IMR-90 (cell line): Measurements from ENCODE around the gene TNKS1BP1. TPM values are rescaled to one million over a fixed set of nuclear protein-coding genes. Genes with fewer than 3 reads are reported as not detected.

Experiments used
- ATAC-seq: fragments of 200-7000 bp; cut with Tn5 transposase; 2 replicates; pipeline ENCODE4 v1.9.1; 2020; ENCODE audit warnings: low read depth, mild to moderate bottlenecking, moderate library complexity
- BruUV-seq: library from RNA; stranded (reverse); fragments of 400-500 nt; replicated peaks from 2 replicates; lab custom pipeline; 2021; lab: Mats Ljungman, UMichigan
- CTCF ChIA-PET: fragments of 300-600 bp; formaldehyde crosslinking; extraction: SDS; loops from one replicate; lab custom pipeline; 2021; ENCODE audit warnings: antibody characterized with exemption; lab: Yijun Ruan, JAX
- POLR2A ChIA-PET: fragments of 300-600 bp; sonication (Branson Sonifier 250); formaldehyde crosslinking; loops from one replicate; lab custom pipeline; 2022; ENCODE audit warnings: antibody characterized with exemption; ENCODE audit not compliant: unreplicated experiment; lab: Charles Lee
- DNase-seq: peaks from one replicate; pipeline ENCODE4 v3.0.0; 2013
- H2AFZ ChIP-seq: replicated peaks from 2 replicates; pipeline ENCODE3; 2013; ENCODE audit warnings: low read length, mild to moderate bottlenecking; ENCODE audit not compliant: poor library complexity
- H2AK5ac ChIP-seq: 2 replicates; pipeline ENCODE4 v1.6.1; 2013; ENCODE audit warnings: low read depth, low read length, inconsistent platforms
- H2AK9ac ChIP-seq: replicated peaks from 2 replicates; pipeline ENCODE3; 2013; ENCODE audit warnings: mild to moderate bottlenecking, low read depth, low read length, moderate library complexity; ENCODE audit not compliant: poor library complexity
- H2BK120ac ChIP-seq: 2 replicates; pipeline ENCODE4 v1.6.1; 2013; ENCODE audit warnings: low read depth, low read length, inconsistent platforms
- H2BK15ac ChIP-seq: 3 replicates; pipeline ENCODE4 v1.6.1; 2013; ENCODE audit warnings: low read depth, low read length, inconsistent platforms
- H2BK20ac ChIP-seq: 2 replicates; pipeline ENCODE4 v1.6.1; 2013; ENCODE audit warnings: low read depth, mild to moderate bottlenecking, inconsistent platforms, low read length, moderate library complexity
- H2BK5ac ChIP-seq: 2 replicates; pipeline ENCODE4 v1.6.1; 2013; ENCODE audit warnings: mild to moderate bottlenecking, low read depth, low read length, inconsistent platforms; ENCODE audit not compliant: poor library complexity, severe bottlenecking
- H3K14ac ChIP-seq: replicated peaks from 2 replicates; pipeline ENCODE4 v1.6.1; 2013; ENCODE audit warnings: low read depth, low read length, inconsistent platforms
- H3K18ac ChIP-seq: 2 replicates; pipeline ENCODE4 v1.6.1; 2013; ENCODE audit warnings: low read depth, low read length, control low read depth
- H3K23ac ChIP-seq: 2 replicates; pipeline ENCODE4 v1.6.1; 2013; ENCODE audit warnings: low read depth, low read length, inconsistent platforms
- H3K27ac ChIP-seq: 2 replicates; pipeline ENCODE4 v1.5.1; 2013; ENCODE audit warnings: mild to moderate bottlenecking, control low read depth, low read length; ENCODE audit not compliant: insufficient read depth
- H3K27me3 ChIP-seq: 2 replicates; pipeline ENCODE4 v1.6.1; 2013; ENCODE audit warnings: low read length; ENCODE audit not compliant: control insufficient read depth, insufficient read depth
- H3K36me3 ChIP-seq: 2 replicates; pipeline ENCODE4 v1.6.1; 2013; ENCODE audit warnings: low read length, mixed read lengths; ENCODE audit not compliant: control insufficient read depth, insufficient read depth
- H3K4ac ChIP-seq: 2 replicates; pipeline ENCODE4 v1.6.1; 2013; ENCODE audit warnings: low read depth, low read length, inconsistent platforms
- H3K4me1 ChIP-seq: 2 replicates; pipeline ENCODE4 v1.6.1; 2013; ENCODE audit warnings: low read length, mixed read lengths; ENCODE audit not compliant: control insufficient read depth, insufficient read depth
- H3K4me2 ChIP-seq: 2 replicates; pipeline ENCODE4 v1.6.1; 2013; ENCODE audit warnings: low read depth, mild to moderate bottlenecking, control low read depth, low read length, moderate library complexity
- H3K4me3 ChIP-seq: 2 replicates; pipeline ENCODE4 v1.5.1; 2013; ENCODE audit warnings: low read depth, mild to moderate bottlenecking, control low read depth, low read length, moderate library complexity; ENCODE audit not compliant: insufficient read depth
- H3K56ac ChIP-seq: 2 replicates; pipeline ENCODE4 v1.6.1; 2013; ENCODE audit warnings: low read length, inconsistent platforms; ENCODE audit not compliant: insufficient read depth; ENCODE audit errors: extremely low read depth
- H3K79me1 ChIP-seq, 2 experiments: 2 replicates each; pipeline ENCODE4 v1.6.1; 2013; ENCODE audit warnings: low read length in 2 of 2, inconsistent platforms in 1 of 2, low read depth in 1 of 2
- H3K9ac ChIP-seq: 2 replicates; pipeline ENCODE4 v1.6.1; 2013; ENCODE audit warnings: low read depth, low read length, control low read depth
- H3K9me1 ChIP-seq: 2 replicates; pipeline ENCODE4 v1.6.1; 2013; ENCODE audit warnings: low read length, inconsistent platforms; ENCODE audit not compliant: insufficient read depth
- H3K9me3 ChIP-seq: 2 replicates; pipeline ENCODE4 v1.6.1; 2013; ENCODE audit warnings: low read length; ENCODE audit not compliant: control insufficient read depth, insufficient read depth
- H4K20me1 ChIP-seq: 2 replicates; pipeline ENCODE4 v1.6.1; 2013; ENCODE audit warnings: low read length, inconsistent platforms; ENCODE audit not compliant: insufficient read depth
- H4K5ac ChIP-seq: 2 replicates; pipeline ENCODE4 v1.6.1; 2013; ENCODE audit warnings: mild to moderate bottlenecking, low read depth, low read length, control low read depth
- H4K8ac ChIP-seq, 2 experiments: 2 replicates each; pipeline ENCODE4 v1.6.1; 2013; ENCODE audit warnings: low read depth in 2 of 2, low read length in 2 of 2, control low read depth in 1 of 2, inconsistent platforms in 1 of 2
- H4K91ac ChIP-seq: 2 replicates; pipeline ENCODE4 v1.6.1; 2013; ENCODE audit warnings: low read depth, low read length, inconsistent platforms; ENCODE audit not compliant: insufficient read depth
- BHLHE40 ChIP-seq: fragments of 150-350 bp; IDR thresholded peaks from 2 replicates; pipeline ENCODE4 v1.6.1; 2016; ENCODE audit warnings: mild to moderate bottlenecking, low read depth, low read length
- CEBPB ChIP-seq: IDR thresholded peaks from 2 replicates; pipeline ENCODE4 v1.6.1; 2012; ENCODE audit warnings: low read depth, low read length, improper control_type of control experiment
- CHD1 ChIP-seq: IDR thresholded peaks from 2 replicates; pipeline ENCODE4 v1.6.1; 2012; ENCODE audit warnings: low read depth, low read length, improper control_type of control experiment
- CTCF ChIP-seq: conservative IDR thresholded peaks from 2 replicates; pipeline ENCODE4 v1.5.1; 2012; ENCODE audit warnings: mild to moderate bottlenecking, low read depth, low read length, improper control_type of control experiment
- MAFK ChIP-seq: IDR thresholded peaks from 2 replicates; pipeline ENCODE4 v1.6.1; 2012; ENCODE audit warnings: low read depth, low read length, improper control_type of control experiment
- MXI1 ChIP-seq: IDR thresholded peaks from 2 replicates; pipeline ENCODE4 v1.6.1; 2012; ENCODE audit warnings: low read depth, mild to moderate bottlenecking, low read length, moderate library complexity, borderline replicate concordance
- NFE2L2 ChIP-seq: fragments of 150-350 bp; IDR thresholded peaks from 2 replicates; pipeline ENCODE4 v1.6.1; 2016; ENCODE audit warnings: low read depth, mild to moderate bottlenecking, low read length
- POLR2A ChIP-seq: IDR thresholded peaks from 2 replicates; pipeline ENCODE4 v1.6.1; 2012; ENCODE audit warnings: mild to moderate bottlenecking, low read depth, low read length
- RAD21 ChIP-seq: IDR thresholded peaks from 2 replicates; pipeline ENCODE4 v1.6.1; 2012; ENCODE audit warnings: low read length, improper control_type of control experiment
- RCOR1 ChIP-seq: IDR thresholded peaks from 2 replicates; pipeline ENCODE4 v1.6.1; 2012; ENCODE audit warnings: mild to moderate bottlenecking, low read length, improper control_type of control experiment; ENCODE audit not compliant: insufficient replicate concordance
- RFX5 ChIP-seq: IDR thresholded peaks from 2 replicates; pipeline ENCODE4 v1.8.0; 2012; ENCODE audit warnings: low read depth, mild to moderate bottlenecking, low read length, moderate library complexity
- USF2 ChIP-seq: fragments of 150-350 bp; IDR thresholded peaks from 2 replicates; pipeline ENCODE4 v1.6.1; 2017; ENCODE audit warnings: mild to moderate bottlenecking, antibody characterized with exemption, low read length, low read depth
- WGBS, 2 experiments: methylation state at CpG; one replicate each; pipeline versions ENCODE4 v1.1.5 to v1.1.7; 2013; ENCODE audit warnings: missing lambda C conversion rate in 2 of 2; ENCODE audit not compliant: insufficient read length in 1 of 2; ENCODE audit errors: extremely low coverage in 2 of 2; 5-methylcytosine and 5-hydroxymethylcytosine counted together
- dilution Hi-C: fragments of 300-500 bp; cut with HindIII; formaldehyde crosslinking; loops from one replicate; pipeline ENCODE4 v1.14.3; 2018; ENCODE audit warnings: low sequenced_read_pairs; ENCODE audit not compliant: unreplicated experiment
- in situ Hi-C: fragments of 300-500 bp; cut with MboI; formaldehyde crosslinking; loops from 3 replicates; pipeline ENCODE4 v1.14.3; 2019; ENCODE audit warnings: low sequenced_read_pairs, inconsistent platforms, mixed read lengths
- intact Hi-C: fragments of 100-400 bp; cut with micrococcal nuclease; formaldehyde crosslinking; loops from 2 replicates; pipeline ENCODE4 v1.10.0; 2022
- polyA plus RNA-seq, 3 experiments: library from polyadenylated mRNA; depleted of rRNA; stranded (reverse); fragments of >200 nt; gene quantifications; 2 replicates each; pipeline ENCODE4 v1.2.3, GENCODE V29; 2012; ENCODE audit warnings: low replicate concordance in 1 of 3
- total RNA-seq: library from RNA; depleted of rRNA; stranded (reverse); fragments of >200 nt; gene quantifications from 2 replicates; pipeline ENCODE4 v1.2.3, GENCODE V29; 2012

Gene TNKS1BP1
- total and polyA plus RNA-seq, 2 of the 4 experiments (the other 2 are of a cell fraction) = 31.7 to 71.4 TPM

DNA sequence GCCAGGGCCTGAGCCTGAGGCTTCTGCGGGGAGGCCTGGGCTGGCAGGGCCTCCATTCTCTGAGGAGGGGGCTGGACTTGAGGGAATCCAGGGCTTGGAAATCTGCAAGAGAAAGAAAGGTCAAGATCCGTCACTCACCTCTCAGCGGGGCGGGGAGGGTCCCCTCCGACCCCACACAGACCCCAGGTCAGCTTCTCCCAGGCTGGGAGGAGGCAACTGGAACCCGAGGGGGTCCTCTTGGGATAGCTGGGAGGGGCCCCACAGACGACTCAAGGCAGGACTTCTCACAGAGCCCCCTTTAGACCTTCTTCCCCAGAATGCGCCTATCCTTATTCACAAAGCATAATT, 11.0 kb downstream of the TNKS1BP1 start:
- peaks cover 37 to 81% of the 10 kb centered on the region in 2 experiments for H3K79me1 ChIP-seq
- no peak overlapping the region for H3K14ac ChIP-seq
- ATAC-seq (no peak), DNase-seq (no peak)
- no peak overlapping the region for H3K4ac ChIP-seq
- H2BK15ac ChIP-seq = no peak overlapping the region
- no peak overlapping the region for H3K56ac ChIP-seq
- H2BK5ac ChIP-seq = no peak overlapping the region
- WGBS, 2 experiments = no CpG with 5 or more reads among the region's 8 CpGs
- no peak overlapping the region for H4K5ac ChIP-seq
- H3K18ac ChIP-seq = no peak overlapping the region
- H3K4me1 ChIP-seq = peaks cover 51% of the 10 kb centered on the region
- ChIA-PET CTCF (no interaction called here), POLR2A (no interaction called here)
- no peak overlapping the region for H3K9ac ChIP-seq
- no peak for TF ChIP-seq RFX5
- TF ChIP-seq MAFK = no peak
- TF ChIP-seq BHLHE40 = no peak
- TF ChIP-seq CHD1 = no peak
- TF ChIP-seq POLR2A = no peak
- no peak for TF ChIP-seq CTCF
- no peak for TF ChIP-seq RCOR1
- no peak for TF ChIP-seq MXI1
- no peak for TF ChIP-seq RAD21
- no peak for TF ChIP-seq USF2
- TF ChIP-seq CEBPB = no peak
- TF ChIP-seq NFE2L2 = no peak
- peaks cover 68% of the 10 kb centered on the region for H4K20me1 ChIP-seq
- no peak overlapping the region for H2AK5ac ChIP-seq
- H2BK20ac ChIP-seq = no peak overlapping the region
- peaks cover 80% of the 10 kb centered on the region for H3K36me3 ChIP-seq
- H4K91ac ChIP-seq = no peak overlapping the region
- no peaks in the 10 kb centered on the region for H3K27me3 ChIP-seq
- BruUV-seq = no TSS peak
- H4K8ac ChIP-seq = no peak overlapping the region
- H3K9me1 ChIP-seq = peaks cover 60% of the 10 kb centered on the region
- dilution Hi-C loops (no loop called here), intact Hi-C loops (no loop called here), in situ Hi-C loops (no loop called here)
- no peak overlapping the region for H3K4me2 ChIP-seq
- H3K27ac ChIP-seq = no peak overlapping the region
- no peak overlapping the region for H2AK9ac ChIP-seq
- no peak overlapping the region for H2AFZ ChIP-seq
- no peaks in the 10 kb centered on the region for H3K9me3 ChIP-seq
- H3K23ac ChIP-seq = no peak overlapping the region
- no peak overlapping the region for H2BK120ac ChIP-seq
- H3K4me3 ChIP-seq = no peak overlapping the region
